Liver (tissue), 9 donors: ENCODE measurements around the gene DEFB114. TPM values are rescaled to one million over a fixed set of nuclear protein-coding genes. Genes with fewer than 3 reads are reported as not detected.

Experiments
- DNase-seq: peaks from one replicate; pipeline ENCODE4 v3.0.0-alpha.2; 2017; ENCODE audit warnings: low spot score
- H3K27ac ChIP-seq, 2 donors: one replicate each; pipeline ENCODE4 v1.7.0; 2013; ENCODE audit warnings: inconsistent platforms in 2 of 2, low read length in 2 of 2, control low read depth in 1 of 2, low read depth in 1 of 2, mild to moderate bottlenecking in 1 of 2
- H3K27me3 ChIP-seq, 4 donors: one replicate each; pipeline versions ENCODE4 v1.6.1 to v1.7.0; 2013; ENCODE audit warnings: low read length in 3 of 4, inconsistent platforms in 1 of 4, mild to moderate bottlenecking in 1 of 4, moderate library complexity in 1 of 4; ENCODE audit not compliant: control insufficient read depth in 4 of 4, insufficient read depth in 4 of 4
- H3K36me3 ChIP-seq, 4 donors: one replicate each; pipeline versions ENCODE4 v1.6.1 to v1.7.0; 2013; ENCODE audit warnings: low read length in 3 of 4, mild to moderate bottlenecking in 3 of 4, low read depth in 1 of 4, moderate library complexity in 1 of 4; ENCODE audit not compliant: control insufficient read depth in 4 of 4, insufficient read depth in 3 of 4
- H3K4me1 ChIP-seq, 4 donors: one replicate each; pipeline versions ENCODE4 v1.6.1 to v1.7.0; 2013; ENCODE audit warnings: low read length in 3 of 4, mild to moderate bottlenecking in 3 of 4, moderate library complexity in 1 of 4; ENCODE audit not compliant: control insufficient read depth in 4 of 4, insufficient read depth in 4 of 4
- H3K4me3 ChIP-seq, 3 donors: one replicate each; pipeline versions ENCODE4 v1.6.1 to v1.7.0; 2013; ENCODE audit warnings: low read length in 3 of 3, control low read depth in 1 of 3, low read depth in 1 of 3, mild to moderate bottlenecking in 1 of 3
- H3K9ac ChIP-seq, 2 donors: one replicate each; pipeline ENCODE4 v1.7.0; 2013; ENCODE audit warnings: low read length in 2 of 2, mild to moderate bottlenecking in 2 of 2, moderate library complexity in 2 of 2, control low read depth in 1 of 2, low read depth in 1 of 2
- H3K9me3 ChIP-seq, 4 donors: one replicate each; pipeline versions ENCODE4 v1.6.1 to v1.7.0; 2013; ENCODE audit warnings: low read length in 3 of 4; ENCODE audit not compliant: control insufficient read depth in 4 of 4
- ATF3 ChIP-seq: IDR thresholded peaks from 2 replicates; pipeline ENCODE4 v1.6.1; 2016; ENCODE audit warnings: antibody characterized with exemption
- CTCF ChIP-seq: fragments of 150-350 bp; IDR thresholded peaks from 2 replicates; pipeline ENCODE4 v1.5.1; 2017; ENCODE audit warnings: improper control_type of control experiment, low read depth, low read length; ENCODE audit not compliant: missing input control
- EGR1 ChIP-seq, 2 donors: IDR thresholded peaks; 2 replicates each; pipeline ENCODE4 v1.6.1; 2016 to 2018; ENCODE audit warnings: antibody characterized with exemption in 2 of 2, low read depth in 2 of 2
- FOXA1 ChIP-seq: IDR thresholded peaks from 2 replicates; pipeline ENCODE4 v1.6.1; 2016; ENCODE audit warnings: antibody characterized with exemption
- FOXA2 ChIP-seq: IDR thresholded peaks from 2 replicates; pipeline ENCODE4 v1.6.1; 2016; ENCODE audit warnings: antibody characterized with exemption
- GABPA ChIP-seq, 2 donors: IDR thresholded peaks in 1 of 2; conservative IDR thresholded peaks in 1 of 2; 2 replicates each; pipeline ENCODE4 v1.6.1; 2016; ENCODE audit warnings: antibody characterized with exemption in 2 of 2, mild to moderate bottlenecking in 1 of 2, moderate library complexity in 1 of 2
- HNF4G ChIP-seq: IDR thresholded peaks from 2 replicates; pipeline ENCODE4 v1.6.1; 2016; ENCODE audit warnings: antibody characterized with exemption
- JUND ChIP-seq, 2 donors: IDR thresholded peaks; 2 replicates each; pipeline ENCODE4 v1.6.1; 2016; ENCODE audit warnings: antibody characterized with exemption in 2 of 2
- RAD21 ChIP-seq, 2 donors: IDR thresholded peaks; 2 replicates each; pipeline ENCODE4 v1.6.1; 2016; ENCODE audit warnings: antibody characterized with exemption in 2 of 2, mild to moderate bottlenecking in 2 of 2
- REST ChIP-seq: IDR thresholded peaks from 2 replicates; pipeline ENCODE4 v1.6.1; 2016; ENCODE audit warnings: antibody characterized with exemption, mild to moderate bottlenecking
- RXRA ChIP-seq, 2 donors: IDR thresholded peaks; 2 replicates each; pipeline ENCODE4 v1.6.1; 2017 to 2018; ENCODE audit warnings: antibody characterized with exemption in 2 of 2, mild to moderate bottlenecking in 1 of 2
- SP1 ChIP-seq: IDR thresholded peaks from 2 replicates; pipeline ENCODE4 v1.6.1; 2018; ENCODE audit warnings: antibody characterized with exemption, mild to moderate bottlenecking
- TAF1 ChIP-seq: conservative IDR thresholded peaks from 2 replicates; pipeline ENCODE4 v1.6.1; 2016; ENCODE audit warnings: antibody characterized with exemption, mild to moderate bottlenecking
- WGBS: extraction: QIAGEN DNeasy Blood & Tissue Kit; methylation state at CpG from one replicate; pipeline ENCODE4 v1.1.7; 2013; 5-methylcytosine and 5-hydroxymethylcytosine counted together
- polyA plus RNA-seq, 2 donors: library from polyadenylated mRNA; stranded (reverse) in 1 of 2; unstranded in 1 of 2; fragments of 200-250 nt in 1 of 2; fragments of >200 nt in 1 of 2; fragmentation: Nextera tagmentation in 1 of 2; extraction: Ambion mirVana in 1 of 2; gene quantifications; one replicate each; pipeline versions ENCODE4 v1.2.1 to v1.2.3, GENCODE V29; 2013 to 2015
- total RNA-seq, 2 donors: library from RNA; depleted of rRNA; stranded (reverse); fragments of >200 nt; gene quantifications; one replicate each; pipeline ENCODE4 v1.2.3, GENCODE V29; 2014
- TF ChIP-seq, protein P1 (sequence below): IDR thresholded peaks from 2 replicates; pipeline ENCODE4 v1.6.1; 2016; ENCODE audit warnings: antibody characterized with exemption
- TF ChIP-seq, protein P2 (sequence below): IDR thresholded peaks from 2 replicates; pipeline ENCODE4 v1.6.1; 2016; ENCODE audit warnings: antibody characterized with exemption
- donor health status: healthy.
- donor health status: healthy.
- donor health status: healthy.
- donor health status: healthy.
- donor health status: healthy.

Gene DEFB114
- total and polyA plus RNA-seq, 4 donors, result not detected

DNA sequence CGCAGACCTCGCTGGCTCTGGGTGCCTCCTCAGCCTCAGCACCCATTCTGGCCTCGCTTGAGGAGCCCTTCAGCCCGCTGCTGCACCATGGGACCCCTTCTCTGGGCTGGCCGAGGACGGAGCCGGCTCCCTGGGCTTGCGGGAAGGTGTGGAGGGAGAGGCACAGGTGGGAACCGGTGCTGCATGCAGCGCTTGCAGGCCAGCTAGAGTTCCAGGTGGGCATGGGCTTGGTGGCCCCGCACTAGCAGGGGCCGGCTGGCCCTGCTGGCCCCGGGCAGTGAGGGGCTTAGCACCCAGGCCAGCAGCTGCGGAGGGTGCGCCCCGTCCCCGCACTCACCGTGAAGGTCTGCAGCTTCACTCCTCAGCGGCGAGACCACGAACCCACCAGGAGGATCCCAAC lies 30.4 kb downstream of the DEFB114 start:
- Histone ChIP-seq H3K36me3 (no peaks in the 10 kb centered on the region), H3K27ac (no peak overlapping the region), H3K27me3 (no peaks in the 10 kb centered on the region), H3K9ac (no peak overlapping the region), H3K4me3 (no peak overlapping the region), H3K4me1 (no peaks in the 10 kb centered on the region), H3K9me3 (no peaks in the 10 kb centered on the region)
- 93% methylated on average over 21 of the region's 21 CpGs for WGBS
- no peak for TF ChIP-seq HNF4G
- no peak for TF ChIP-seq CTCF
- no peak for TF ChIP-seq RXRA (IDR thresholded peaks at IDR 0.05)
- no peak for TF ChIP-seq FOXA1
- no peak for TF ChIP-seq GABPA (IDR thresholded peaks at IDR 0.05 in 1 of 2, conservative IDR thresholded peaks at IDR 0.05 in 1 of 2)
- DNase-seq, result no peak

DNA sequence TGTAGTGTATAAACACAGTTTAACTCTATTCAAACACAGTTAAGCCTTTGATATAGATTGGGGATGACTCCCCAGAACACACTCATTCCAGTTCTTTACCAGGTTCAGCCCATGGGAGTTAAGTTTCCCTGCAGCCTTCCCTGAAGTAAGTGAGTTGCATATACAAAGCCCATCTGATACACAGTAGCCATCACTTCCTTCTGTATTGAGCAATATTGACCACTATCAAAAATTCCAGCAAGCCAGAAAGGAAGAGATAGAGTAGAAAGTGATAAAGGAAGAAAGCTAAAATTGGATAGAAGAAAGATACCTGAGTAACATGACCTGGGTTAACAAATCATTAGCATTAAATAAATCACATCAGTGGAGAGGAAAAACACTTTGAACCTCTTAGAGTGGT lies 34.6 kb downstream of the DEFB114 start:
- Histone ChIP-seq H3K4me1 (no peaks in the 10 kb centered on the region), H3K4me3 (no peak overlapping the region)
- TF ChIP-seq CTCF, result no peak
- TF ChIP-seq FOXA1, result no peak
- TF ChIP-seq SP1, result no peak
- TF ChIP-seq, protein P1, sequence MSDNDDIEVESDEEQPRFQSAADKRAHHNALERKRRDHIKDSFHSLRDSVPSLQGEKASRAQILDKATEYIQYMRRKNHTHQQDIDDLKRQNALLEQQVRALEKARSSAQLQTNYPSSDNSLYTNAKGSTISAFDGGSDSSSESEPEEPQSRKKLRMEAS, result no peak
- no peak for TF ChIP-seq RAD21 (IDR thresholded peaks at IDR 0.05)
- no peak for TF ChIP-seq FOXA2
- TF ChIP-seq HNF4G, result no peak
- TF ChIP-seq ATF3, result no peak
- TF ChIP-seq JUND (IDR thresholded peaks at IDR 0.05), result no peak
- no peak for TF ChIP-seq EGR1 (IDR thresholded peaks at IDR 0.05; ENCODE audit: low read depth in 2 of 2)
- no peak for TF ChIP-seq TAF1

GRCh38 chr6:49923826-49924225 lies 40.1 kb downstream of the DEFB114 start:
- Histone ChIP-seq H3K9me3 (peaks cover 0 to 1% (median 0%) of the 10 kb centered on the region in 4 donors), H3K4me3 (no peak overlapping the region), H3K27me3 (no peaks in the 10 kb centered on the region), H3K27ac (no peak overlapping the region), H3K36me3 (no peaks in the 10 kb centered on the region), H3K9ac (no peak overlapping the region), H3K4me1 (no peaks in the 10 kb centered on the region)
- DNase-seq, result no peak
- 62% methylated on average over 3 of the region's 3 CpGs for WGBS
- TF ChIP-seq FOXA2 (no peak), GABPA (IDR thresholded peaks at IDR 0.05 in 1 of 2, conservative IDR thresholded peaks at IDR 0.05 in 1 of 2) (no peak), CTCF (no peak), REST (no peak), RAD21 (IDR thresholded peaks at IDR 0.05) (peak in 1 of 2 donors; percentile 24)
- TF ChIP-seq, protein P2, sequence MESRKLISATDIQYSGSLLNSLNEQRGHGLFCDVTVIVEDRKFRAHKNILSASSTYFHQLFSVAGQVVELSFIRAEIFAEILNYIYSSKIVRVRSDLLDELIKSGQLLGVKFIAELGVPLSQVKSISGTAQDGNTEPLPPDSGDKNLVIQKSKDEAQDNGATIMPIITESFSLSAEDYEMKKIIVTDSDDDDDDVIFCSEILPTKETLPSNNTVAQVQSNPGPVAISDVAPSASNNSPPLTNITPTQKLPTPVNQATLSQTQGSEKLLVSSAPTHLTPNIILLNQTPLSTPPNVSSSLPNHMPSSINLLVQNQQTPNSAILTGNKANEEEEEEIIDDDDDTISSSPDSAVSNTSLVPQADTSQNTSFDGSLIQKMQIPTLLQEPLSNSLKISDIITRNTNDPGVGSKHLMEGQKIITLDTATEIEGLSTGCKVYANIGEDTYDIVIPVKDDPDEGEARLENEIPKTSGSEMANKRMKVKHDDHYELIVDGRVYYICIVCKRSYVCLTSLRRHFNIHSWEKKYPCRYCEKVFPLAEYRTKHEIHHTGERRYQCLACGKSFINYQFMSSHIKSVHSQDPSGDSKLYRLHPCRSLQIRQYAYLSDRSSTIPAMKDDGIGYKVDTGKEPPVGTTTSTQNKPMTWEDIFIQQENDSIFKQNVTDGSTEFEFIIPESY, result no peak

More for the DNA sequence above, 34.6 kb downstream of the DEFB114 start:
- no peak for DNase-seq
- H3K36me3 ChIP-seq, result no peaks in the 10 kb centered on the region
- H3K27me3 ChIP-seq, result no peaks in the 10 kb centered on the region
- H3K9me3 ChIP-seq, result peaks cover 0 to 1% (median 0%) of the 10 kb centered on the region in 4 donors
- H3K9ac ChIP-seq, result no peak overlapping the region
- no peak overlapping the region for H3K27ac ChIP-seq
